Renal cortex interstitium (tissue), 11 donors: ENCODE results near the gene OS9. TPM values are rescaled to one million over a fixed set of nuclear protein-coding genes. Genes with fewer than 3 reads are reported as not detected.

Source experiments
- DNase-seq, 11 donors: peaks; one replicate each; pipeline ENCODE4 v3.0.0-alpha.2; 2013; ENCODE audit warnings: low read depth in 9 of 11, low spot score in 4 of 11; ENCODE audit errors: extremely low read depth in 1 of 11
- polyA plus RNA-seq, 3 donors: library from polyadenylated mRNA; unstranded; fragments of 120-200 nt; gene quantifications; one replicate each; pipeline ENCODE4 v1.2.1, GENCODE V29; 2013; ENCODE audit not compliant: insufficient read length in 3 of 3

Gene OS9
- polyA plus RNA-seq, 3 donors: 197 to 215 (median 204) TPM

DNA sequence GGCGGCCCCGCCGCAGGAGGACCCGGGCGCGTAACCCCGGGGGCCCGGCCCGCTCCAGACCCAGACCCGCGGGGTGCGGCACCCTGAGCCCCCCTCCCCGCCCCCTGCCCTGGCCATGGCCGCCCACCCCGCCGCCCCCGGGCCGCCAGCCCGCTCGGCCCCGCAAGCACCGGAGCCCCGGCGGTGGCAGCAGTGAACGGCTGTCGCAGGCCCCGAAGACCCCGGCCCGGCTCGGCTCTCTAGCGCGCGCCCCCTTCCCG lies 61.2 kb downstream of the OS9 start:
- no peak for DNase-seq

- no peak for DNase-seq
Observed at GRCh38 chr12:57755454-57756372, 61.8 kb downstream of the OS9 start.

DNA sequence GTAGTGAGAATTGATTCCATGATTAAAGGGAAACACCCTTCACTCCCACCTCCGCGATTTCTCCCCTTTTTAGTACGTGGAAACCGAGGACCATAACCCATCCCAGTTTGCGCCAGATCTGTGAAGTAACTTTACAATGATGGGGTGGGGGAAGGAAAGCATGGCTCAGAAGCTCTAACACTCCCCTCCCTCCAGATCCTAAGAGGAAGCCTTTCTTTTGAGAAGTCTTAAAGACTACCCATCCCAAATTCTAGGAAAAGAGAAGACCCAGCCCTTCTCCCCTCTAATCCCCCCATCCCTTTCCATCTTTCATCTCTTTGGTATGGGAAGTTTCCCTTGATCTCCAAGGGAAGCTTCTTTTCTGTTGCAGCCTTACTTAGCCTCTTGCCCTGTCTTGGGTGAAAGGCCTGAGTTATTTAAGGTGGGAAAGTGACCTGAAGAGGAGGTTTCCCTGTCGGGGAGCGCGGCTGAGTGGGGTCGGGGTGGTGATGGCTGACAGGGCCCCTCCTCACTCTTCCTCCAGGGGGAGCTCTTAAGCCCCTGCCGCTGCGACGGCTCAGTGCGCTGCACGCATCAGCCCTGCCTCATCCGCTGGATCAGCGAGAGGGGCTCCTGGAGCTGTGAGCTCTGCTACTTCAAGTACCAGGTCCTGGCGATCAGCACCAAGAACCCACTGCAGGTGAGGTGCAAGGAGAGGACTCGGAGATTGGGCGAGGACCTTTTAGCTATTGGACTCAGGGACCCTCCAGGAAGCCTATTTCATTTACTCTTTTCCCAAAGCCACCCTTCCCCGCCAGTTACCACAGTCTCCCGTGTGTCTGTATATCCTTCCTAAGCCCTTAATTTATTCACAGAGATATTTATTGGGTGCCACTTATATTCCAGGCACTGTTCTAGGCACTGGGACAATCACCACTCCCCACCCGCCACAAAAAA lies 62.7 kb downstream of the OS9 start:
- no peak for DNase-seq

DNA sequence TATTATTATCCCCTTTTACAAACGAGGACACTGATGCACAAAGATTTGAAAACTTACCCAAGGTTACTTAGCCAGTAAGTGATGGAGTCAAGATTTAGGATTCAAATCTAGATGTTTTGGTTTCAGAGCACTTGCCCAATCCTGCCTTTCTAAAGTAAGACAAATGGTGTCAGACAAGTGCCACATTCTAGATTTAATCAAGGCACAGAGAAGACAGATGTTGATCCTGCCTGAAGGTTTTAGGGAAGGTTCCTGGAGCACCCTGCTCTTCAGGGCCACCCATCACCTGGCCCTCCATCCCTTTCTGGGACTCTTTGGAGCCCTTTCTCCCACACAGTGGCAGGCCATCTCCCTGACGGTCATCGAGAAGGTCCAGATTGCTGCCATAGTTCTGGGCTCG lies 63.8 kb downstream of the OS9 start:
- no peak for DNase-seq

DNA sequence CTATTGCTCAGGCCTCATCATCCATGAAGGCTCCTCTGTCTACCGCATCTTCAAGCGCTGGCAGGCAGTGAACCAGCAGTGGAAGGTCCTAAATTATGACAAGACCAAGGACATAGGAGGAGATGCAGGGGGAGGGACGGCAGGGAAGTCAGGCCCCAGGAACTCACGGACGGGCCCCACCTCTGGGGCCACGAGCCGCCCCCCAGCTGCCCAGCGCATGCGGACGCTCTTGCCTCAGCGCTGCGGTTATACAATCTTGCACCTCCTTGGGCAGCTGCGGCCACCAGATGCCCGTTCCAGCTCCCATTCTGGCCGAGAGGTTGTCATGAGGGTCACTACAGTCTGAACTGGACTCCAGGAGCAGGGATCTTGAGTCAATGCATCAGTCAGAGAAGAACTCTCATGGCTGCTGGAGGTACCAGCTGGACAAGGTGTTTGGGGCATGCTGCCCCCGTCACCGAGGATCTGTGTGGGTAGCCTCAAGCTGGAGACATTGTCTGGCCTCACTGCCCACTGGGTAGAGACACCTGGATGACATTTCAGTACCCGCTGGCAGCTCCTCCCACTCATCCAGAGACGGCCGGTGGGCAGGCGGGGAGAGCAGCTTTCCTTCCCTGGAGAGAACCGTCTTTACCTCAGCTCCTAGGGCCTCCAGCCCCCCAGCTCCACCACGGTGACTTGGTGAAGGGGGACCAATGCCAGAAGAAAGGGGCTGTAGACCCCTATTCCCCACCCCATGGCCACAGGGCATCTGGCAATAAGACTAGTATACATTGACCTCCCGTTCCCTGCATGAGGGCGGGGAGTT lies 64.8 kb downstream of the OS9 start:
- DNase-seq: no peak

DNA sequence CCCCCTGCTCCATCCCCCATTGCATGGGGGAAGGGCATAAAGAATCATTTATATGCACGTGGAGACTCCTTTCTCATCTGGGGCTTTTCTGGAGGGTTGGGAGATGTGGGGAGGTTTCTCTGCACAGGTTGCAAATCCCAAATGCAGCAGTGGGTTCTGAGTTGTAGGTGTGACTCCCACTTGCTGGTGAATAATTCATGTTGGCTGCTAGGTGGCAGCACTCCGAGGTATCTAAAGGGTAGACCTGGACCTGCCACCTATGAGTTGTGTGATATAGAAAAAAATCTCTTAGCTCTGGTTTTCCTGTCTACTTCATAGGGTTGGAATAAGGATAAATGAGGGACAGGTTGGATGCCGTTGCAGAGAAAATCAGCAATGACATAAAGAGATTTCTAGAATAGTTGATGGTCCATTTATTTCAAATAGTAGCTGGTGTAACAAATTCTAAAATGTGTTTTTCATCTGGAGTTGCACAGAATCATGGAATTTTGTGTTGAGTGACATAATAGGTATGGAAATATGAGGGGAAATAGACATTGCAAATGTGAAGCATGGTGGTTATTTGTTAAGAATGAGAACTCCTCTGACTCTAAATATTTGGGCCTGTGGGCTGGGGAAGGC lies 65.5 kb downstream of the OS9 start:
- no peak for DNase-seq

GRCh38 chr12:57760347-57760982 lies 66.5 kb downstream of the OS9 start:
- DNase-seq: no peak

- DNase-seq: no peak
Observed at GRCh38 chr12:57761391-57761998, 67.6 kb downstream of the OS9 start.

GRCh38 chr12:57762463-57762862 lies 68.5 kb downstream of the OS9 start:
- DNase-seq: no peak

DNA sequence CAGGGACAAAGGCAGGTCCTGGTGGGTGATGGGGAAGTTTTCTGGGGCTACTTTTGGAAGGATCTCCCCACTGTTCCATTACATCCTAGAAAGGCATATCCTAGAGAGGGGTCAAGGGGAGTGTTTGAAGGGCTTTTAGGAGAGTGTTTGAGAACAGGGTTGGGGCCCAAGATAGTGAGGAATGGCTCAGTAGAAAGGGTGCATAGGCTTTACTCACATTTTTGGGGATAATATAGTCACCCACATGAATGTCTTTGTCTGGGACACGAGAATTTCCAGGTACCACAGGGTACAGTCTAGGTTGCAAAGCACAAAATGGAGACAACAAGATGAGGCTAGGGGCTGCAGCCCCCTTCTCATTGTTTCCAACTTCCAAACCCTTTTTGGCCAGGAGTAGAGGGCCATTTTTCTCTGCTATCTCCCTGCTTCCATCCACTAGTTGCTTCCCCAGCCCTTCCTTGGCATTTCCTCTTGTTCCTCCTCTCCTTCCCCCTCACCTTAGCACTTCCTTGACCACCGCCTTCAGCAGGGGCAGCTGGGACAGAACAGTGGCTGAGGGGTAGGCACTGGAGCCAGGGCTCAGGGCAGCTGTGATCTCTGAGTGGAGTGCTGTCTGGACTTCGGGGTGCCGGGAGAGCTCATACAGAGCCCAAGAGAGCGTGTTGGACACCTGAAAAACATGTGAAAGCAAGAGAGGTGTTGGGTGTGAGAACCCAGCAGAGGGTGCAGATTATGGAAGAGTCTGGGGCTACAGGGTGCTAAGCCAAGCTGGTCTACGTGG lies 70.1 kb downstream of the OS9 start:
- DNase-seq: no peak

- DNase-seq: no peak
Observed at GRCh38 chr12:57764662-57765002, 70.7 kb downstream of the OS9 start.

DNA sequence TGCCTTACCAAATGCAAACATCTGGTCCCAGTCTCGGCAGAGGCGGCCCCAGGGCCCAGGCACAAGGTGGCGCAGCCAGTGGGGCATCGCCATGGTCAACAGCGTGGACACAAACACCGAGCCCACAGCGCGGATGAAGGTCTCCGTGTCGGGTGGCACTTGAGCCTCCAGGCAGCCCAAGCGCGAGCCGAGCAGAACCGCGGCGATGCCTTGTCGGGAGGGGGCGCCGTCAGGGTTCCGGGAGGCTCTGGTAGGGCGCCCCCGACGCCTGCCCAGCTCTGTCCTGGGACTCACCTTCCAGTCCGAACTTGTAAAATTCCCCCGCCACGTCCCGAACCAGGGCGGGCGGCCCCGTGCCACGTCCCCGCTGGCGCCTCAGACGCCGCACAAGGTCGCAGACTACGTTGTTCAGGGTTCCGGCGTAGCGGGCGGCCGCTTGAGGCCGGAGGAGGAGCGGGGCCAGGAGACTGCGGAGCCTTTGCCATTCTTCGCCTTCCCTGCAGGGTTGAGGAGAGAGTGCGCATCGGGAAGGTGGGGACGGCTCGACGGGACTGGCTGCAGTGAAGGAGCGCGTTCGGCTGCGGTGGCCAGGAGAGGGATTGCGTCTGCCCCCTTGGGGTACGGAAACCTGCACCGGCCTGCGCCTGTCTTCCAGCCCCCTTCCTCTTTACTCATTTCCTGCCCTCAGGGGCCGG lies 71.2 kb downstream of the OS9 start:
- no peak for DNase-seq

GRCh38 chr12:57765698-57766463 lies 71.9 kb downstream of the OS9 start:
- DNase-seq: no peak

DNA sequence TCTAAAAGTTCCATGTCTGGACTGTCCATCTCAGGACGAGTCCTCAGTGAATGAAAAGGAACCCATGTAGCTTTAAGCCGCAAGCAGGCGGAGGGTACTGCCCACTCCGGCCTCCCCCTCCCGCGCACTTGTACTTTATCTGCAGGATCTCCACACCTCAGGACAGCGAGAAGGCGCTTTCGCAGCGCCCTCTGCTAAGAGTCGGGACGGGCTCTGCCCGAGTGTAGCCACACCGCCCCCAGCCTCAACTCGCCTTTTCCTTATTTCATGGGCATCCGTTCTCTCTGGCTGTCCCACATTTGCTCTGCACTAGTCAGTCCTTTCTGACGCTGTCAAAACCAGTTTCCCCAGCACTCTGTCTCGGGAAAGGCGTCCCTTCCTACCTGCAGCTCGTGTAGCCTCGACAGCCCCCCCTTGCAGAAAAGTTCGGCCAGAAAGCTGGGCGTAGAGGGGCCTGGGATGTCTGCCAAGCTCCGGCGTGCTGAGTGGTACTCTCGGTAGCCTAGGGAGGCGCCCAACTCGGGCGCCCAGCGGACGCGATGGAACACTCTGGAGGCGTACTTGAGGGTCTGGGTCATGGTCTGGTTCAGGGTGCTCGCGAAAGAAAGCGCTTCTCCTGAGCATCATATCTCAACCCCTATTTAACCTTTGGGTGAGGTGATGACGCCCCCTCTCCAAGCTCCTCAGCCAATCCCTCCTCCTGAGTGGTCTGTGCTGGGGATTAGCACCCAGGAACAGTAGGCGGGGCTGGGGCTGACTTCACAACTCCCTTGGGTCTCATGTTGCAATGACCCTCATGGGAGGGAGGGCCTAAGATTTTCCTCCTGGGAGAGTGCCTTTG lies 72.8 kb downstream of the OS9 start, which contains the start of gene CYP27B1:
Gene CYP27B1 (minus strand): TSS at position 615 of the 841 bp plus-strand sequence. CDS start 37 bp downstream, at position 578.
- no peak for DNase-seq

GRCh38 chr12:57767305-57767698 lies 73.4 kb downstream of the OS9 start:
- DNase-seq: no peak
